HG03064 (cell line): ENCODE data around the gene CHMP1A.
"Not testable (repeated sequence)": the region's sequence is repeated elsewhere in the genome, so short reads cannot be mapped to it uniquely, and the experiment has no call there.

Experiments
- ATAC-seq: cut with Tn5 transposase; IDR thresholded peaks from one replicate; pipeline ENCODE4 v1.9.1; 2021; ENCODE audit warnings: low read depth; ENCODE audit not compliant: unreplicated experiment

Gene CHMP1A

GRCh38 chr16:89693289-89693731 is 35.8 kb upstream of the CHMP1A start:
- no peak for ATAC-seq

- ATAC-seq = no peak
Observed at GRCh38 chr16:89691986-89692569, 34.6 kb upstream of the CHMP1A start.

GRCh38 chr16:89691231-89691985 is 33.9 kb upstream of the CHMP1A start:
- ATAC-seq = no peak

GRCh38 chr16:89690392-89690901 is 32.9 kb upstream of the CHMP1A start:
- ATAC-seq = no peak

- not testable (repeated sequence) for ATAC-seq
Observed at GRCh38 chr16:89689621-89690020, 32.1 kb upstream of the CHMP1A start.

GRCh38 chr16:89689142-89689541 is 31.6 kb upstream of the CHMP1A start:
- ATAC-seq = no peak

- no peak for ATAC-seq
Observed at GRCh38 chr16:89688395-89688794, 30.9 kb upstream of the CHMP1A start.

- peak; percentile 46 for ATAC-seq
Observed at GRCh38 chr16:89687092-89687940, 29.8 kb upstream of the CHMP1A start.

GRCh38 chr16:89686520-89687091 is 29.1 kb upstream of the CHMP1A start, which contains the start of gene CDK10:
Gene CDK10, plus strand, starts transcription at chr16:89686689. Its CDS starts 22 bp downstream, at chr16:89686711.
- peak; percentile 79 for ATAC-seq

- ATAC-seq = no peak
Observed at GRCh38 chr16:89685916-89686315, 28.4 kb upstream of the CHMP1A start.

GRCh38 chr16:89678258-89678657 is 20.8 kb upstream of the CHMP1A start:
- ATAC-seq = no peak

GRCh38 chr16:89672177-89672941 is 14.9 kb upstream of the CHMP1A start:
- no peak for ATAC-seq

- not testable (repeated sequence) for ATAC-seq
Observed at GRCh38 chr16:89671565-89671964, 14.1 kb upstream of the CHMP1A start.

GRCh38 chr16:89670496-89671431 is 13.3 kb upstream of the CHMP1A start:
- no peak for ATAC-seq

- no peak for ATAC-seq
Observed at GRCh38 chr16:89669755-89670154, 12.2 kb upstream of the CHMP1A start.

- ATAC-seq = no peak
Observed at GRCh38 chr16:89668790-89669158, 11.3 kb upstream of the CHMP1A start.

- ATAC-seq = no peak
Observed at GRCh38 chr16:89667633-89668032, 10.1 kb upstream of the CHMP1A start.

GRCh38 chr16:89667000-89667399 is 9.5 kb upstream of the CHMP1A start:
- not testable (repeated sequence) for ATAC-seq

GRCh38 chr16:89664238-89664637 is 6.7 kb upstream of the CHMP1A start:
- ATAC-seq = not testable (repeated sequence)
